Neural cell (in vitro differentiated cells): Measurements from ENCODE around the gene TGIF2.

Source experiments
- EP300 ChIP-seq: fragments of 450-650 bp; conservative IDR thresholded peaks from 2 replicates; pipeline ENCODE4 v1.6.1; 2014; ENCODE audit warnings: antibody characterized with exemption, mild to moderate bottlenecking, moderate library complexity; ENCODE audit not compliant: poor library complexity, severe bottlenecking
- EZH2 ChIP-seq: fragments of 200-600, 300-800 bp; shearing (Covaris generic), sonication (generic); IDR thresholded peaks from 2 replicates; pipeline ENCODE4 v1.6.1; 2014; ENCODE audit warnings: antibody characterized with exemption, low read length, borderline replicate concordance, mild to moderate bottlenecking; ENCODE audit not compliant: insufficient read depth, poor library complexity, severe bottlenecking
- MXI1 ChIP-seq: fragments of 450-650 bp; conservative IDR thresholded peaks from 2 replicates; pipeline ENCODE4 v1.6.1; 2014; ENCODE audit warnings: antibody characterized with exemption, mild to moderate bottlenecking; ENCODE audit not compliant: poor library complexity, severe bottlenecking
- SMC3 ChIP-seq: fragments of 450-650 bp; conservative IDR thresholded peaks from 2 replicates; pipeline ENCODE4 v1.6.1; 2014; ENCODE audit warnings: antibody characterized with exemption, mild to moderate bottlenecking, moderate library complexity; ENCODE audit not compliant: poor library complexity
- TAF1 ChIP-seq: IDR thresholded peaks from 2 replicates; pipeline ENCODE4 v1.6.1; 2012; ENCODE audit warnings: low read depth
- TF ChIP-seq, protein P1 (sequence below): fragments of 450-650 bp; IDR thresholded peaks from 2 replicates; pipeline ENCODE4 v1.5.1; 2014; ENCODE audit warnings: antibody characterized with exemption, mild to moderate bottlenecking, moderate library complexity; ENCODE audit not compliant: poor library complexity, severe bottlenecking

DNA sequence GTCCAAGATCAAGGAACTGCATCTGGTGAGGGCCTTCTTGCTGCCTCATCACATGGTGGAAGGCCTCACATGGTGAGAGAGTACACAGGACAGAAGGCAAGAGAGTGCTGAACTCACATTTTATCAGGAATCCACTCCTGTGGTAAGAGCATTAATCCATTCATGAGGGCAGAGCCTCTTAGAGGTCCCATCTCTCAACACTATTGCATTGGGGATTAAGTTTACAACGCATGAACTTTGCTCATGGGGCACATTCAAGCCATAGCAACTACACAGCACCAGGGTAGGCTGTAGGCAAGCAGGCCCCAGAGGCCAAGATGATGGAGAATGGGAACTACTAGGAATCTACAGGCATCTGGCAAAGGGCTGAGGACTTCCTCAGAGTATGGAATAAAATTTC lies 10.0 kb upstream of the TGIF2 start:
- TF ChIP-seq MXI1, result no peak
- TF ChIP-seq SMC3, result no peak
- TF ChIP-seq, protein P1, sequence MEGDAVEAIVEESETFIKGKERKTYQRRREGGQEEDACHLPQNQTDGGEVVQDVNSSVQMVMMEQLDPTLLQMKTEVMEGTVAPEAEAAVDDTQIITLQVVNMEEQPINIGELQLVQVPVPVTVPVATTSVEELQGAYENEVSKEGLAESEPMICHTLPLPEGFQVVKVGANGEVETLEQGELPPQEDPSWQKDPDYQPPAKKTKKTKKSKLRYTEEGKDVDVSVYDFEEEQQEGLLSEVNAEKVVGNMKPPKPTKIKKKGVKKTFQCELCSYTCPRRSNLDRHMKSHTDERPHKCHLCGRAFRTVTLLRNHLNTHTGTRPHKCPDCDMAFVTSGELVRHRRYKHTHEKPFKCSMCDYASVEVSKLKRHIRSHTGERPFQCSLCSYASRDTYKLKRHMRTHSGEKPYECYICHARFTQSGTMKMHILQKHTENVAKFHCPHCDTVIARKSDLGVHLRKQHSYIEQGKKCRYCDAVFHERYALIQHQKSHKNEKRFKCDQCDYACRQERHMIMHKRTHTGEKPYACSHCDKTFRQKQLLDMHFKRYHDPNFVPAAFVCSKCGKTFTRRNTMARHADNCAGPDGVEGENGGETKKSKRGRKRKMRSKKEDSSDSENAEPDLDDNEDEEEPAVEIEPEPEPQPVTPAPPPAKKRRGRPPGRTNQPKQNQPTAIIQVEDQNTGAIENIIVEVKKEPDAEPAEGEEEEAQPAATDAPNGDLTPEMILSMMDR, result no peak
- no peak for TF ChIP-seq TAF1
- TF ChIP-seq EZH2, result no peak
- TF ChIP-seq EP300, result no peak
